ENCODE results near the gene CLOCK.

- TF ChIP-seq, protein P1, sequence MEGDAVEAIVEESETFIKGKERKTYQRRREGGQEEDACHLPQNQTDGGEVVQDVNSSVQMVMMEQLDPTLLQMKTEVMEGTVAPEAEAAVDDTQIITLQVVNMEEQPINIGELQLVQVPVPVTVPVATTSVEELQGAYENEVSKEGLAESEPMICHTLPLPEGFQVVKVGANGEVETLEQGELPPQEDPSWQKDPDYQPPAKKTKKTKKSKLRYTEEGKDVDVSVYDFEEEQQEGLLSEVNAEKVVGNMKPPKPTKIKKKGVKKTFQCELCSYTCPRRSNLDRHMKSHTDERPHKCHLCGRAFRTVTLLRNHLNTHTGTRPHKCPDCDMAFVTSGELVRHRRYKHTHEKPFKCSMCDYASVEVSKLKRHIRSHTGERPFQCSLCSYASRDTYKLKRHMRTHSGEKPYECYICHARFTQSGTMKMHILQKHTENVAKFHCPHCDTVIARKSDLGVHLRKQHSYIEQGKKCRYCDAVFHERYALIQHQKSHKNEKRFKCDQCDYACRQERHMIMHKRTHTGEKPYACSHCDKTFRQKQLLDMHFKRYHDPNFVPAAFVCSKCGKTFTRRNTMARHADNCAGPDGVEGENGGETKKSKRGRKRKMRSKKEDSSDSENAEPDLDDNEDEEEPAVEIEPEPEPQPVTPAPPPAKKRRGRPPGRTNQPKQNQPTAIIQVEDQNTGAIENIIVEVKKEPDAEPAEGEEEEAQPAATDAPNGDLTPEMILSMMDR (IDR thresholded peaks at IDR 0.05; ENCODE audit: insufficient read depth, low read length, poor library complexity, severe bottlenecking) = no peak
- no peak for TF ChIP-seq EZH2phosphoT487 (conservative IDR thresholded peaks at IDR 0.05; ENCODE audit: low read length)
Measured at GRCh38 chr4:55450566-55450965, 96.1 kb downstream of the CLOCK start.
